Ishikawa (cell line): ENCODE data around the gene AP5Z1.

ENCODE experiments used
- EGR1 ChIP-seq: IDR thresholded peaks from 2 replicates; pipeline ENCODE4 v1.6.1; 2012
- EP300 ChIP-seq: IDR thresholded peaks from 2 replicates; pipeline ENCODE4 v1.6.1; 2012; ENCODE audit warnings: borderline replicate concordance
- TAF1 ChIP-seq: IDR thresholded peaks from 2 replicates; pipeline ENCODE4 v1.6.1; 2012; ENCODE audit warnings: low read depth, mild to moderate bottlenecking
- TF ChIP-seq, protein P1 (sequence below): IDR thresholded peaks from 2 replicates; pipeline ENCODE4 v1.6.1; 2012
- TF ChIP-seq, protein P2 (sequence below): IDR thresholded peaks from 2 replicates; pipeline ENCODE4 v1.6.1; 2012

DNA sequence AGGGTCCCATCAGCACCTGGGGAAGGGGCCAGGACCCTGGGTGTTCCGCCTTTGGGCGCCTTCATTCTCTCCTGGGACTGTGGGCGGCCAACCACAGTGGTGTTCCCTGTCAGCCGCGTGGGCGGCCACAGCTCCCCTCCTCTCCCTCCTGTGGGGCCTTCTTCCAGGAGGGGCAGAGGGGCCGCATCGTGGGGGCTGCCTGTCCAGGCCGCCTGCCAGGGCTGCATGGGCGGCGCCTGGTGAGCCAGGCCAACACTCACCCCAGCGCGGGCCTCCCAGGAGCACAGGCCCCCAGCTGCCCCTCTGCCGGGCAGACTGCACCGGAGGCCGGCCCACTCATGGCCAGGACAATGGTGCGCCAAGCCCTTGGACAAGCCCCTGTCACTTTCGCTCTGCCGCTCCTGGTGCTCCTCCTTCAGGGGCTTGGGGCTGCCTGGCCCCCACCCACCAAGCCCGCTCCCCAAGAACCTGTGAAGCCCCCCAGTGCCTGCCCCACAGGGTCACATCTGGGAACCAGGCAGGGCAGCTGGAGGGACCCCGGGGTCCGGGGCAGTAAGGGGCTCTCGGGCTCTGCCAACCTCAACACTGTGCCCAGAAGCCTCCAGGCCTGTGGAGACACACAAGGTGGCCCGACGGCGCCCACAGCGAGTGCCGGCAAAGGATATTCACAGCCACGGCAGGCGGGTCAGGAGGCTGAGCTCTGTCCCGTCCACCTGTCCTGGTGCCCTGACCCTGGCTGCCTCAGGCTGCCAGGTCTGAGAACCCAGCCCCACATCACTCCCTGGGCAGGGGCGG is 42.8 kb downstream of the AP5Z1 start:
- TF ChIP-seq EGR1: no peak
- TF ChIP-seq, protein P1, sequence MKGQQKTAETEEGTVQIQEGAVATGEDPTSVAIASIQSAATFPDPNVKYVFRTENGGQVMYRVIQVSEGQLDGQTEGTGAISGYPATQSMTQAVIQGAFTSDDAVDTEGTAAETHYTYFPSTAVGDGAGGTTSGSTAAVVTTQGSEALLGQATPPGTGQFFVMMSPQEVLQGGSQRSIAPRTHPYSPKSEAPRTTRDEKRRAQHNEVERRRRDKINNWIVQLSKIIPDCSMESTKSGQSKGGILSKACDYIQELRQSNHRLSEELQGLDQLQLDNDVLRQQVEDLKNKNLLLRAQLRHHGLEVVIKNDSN: no peak
- TF ChIP-seq TAF1: no peak
- no peak for TF ChIP-seq EP300
- TF ChIP-seq, protein P2, sequence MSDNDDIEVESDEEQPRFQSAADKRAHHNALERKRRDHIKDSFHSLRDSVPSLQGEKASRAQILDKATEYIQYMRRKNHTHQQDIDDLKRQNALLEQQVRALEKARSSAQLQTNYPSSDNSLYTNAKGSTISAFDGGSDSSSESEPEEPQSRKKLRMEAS: no peak
